Ascending aorta (tissue), 2 donors: ENCODE results near the gene PPFIA3. TPM values are rescaled to one million over a fixed set of nuclear protein-coding genes. Genes with fewer than 3 reads are reported as not detected.

Experiments
- DNase-seq, 2 donors: peaks; one replicate each; pipeline ENCODE4 v3.0.0-alpha.2; 2019; ENCODE audit warnings: low spot score in 2 of 2
- H3K27ac ChIP-seq, 2 donors: fragments of 200-600 bp; sonication (generic); one replicate each; pipeline ENCODE4 v1.5.1; 2016 to 2017; ENCODE audit warnings: mild to moderate bottlenecking in 1 of 2
- H3K27me3 ChIP-seq: fragments of 200-600 bp; sonication (generic); one replicate; pipeline ENCODE4 v1.5.1; 2017
- H3K36me3 ChIP-seq, 2 donors: fragments of 200-600 bp; sonication (generic); one replicate each; pipeline ENCODE4 v1.5.1; 2016
- H3K4me1 ChIP-seq, 2 donors: fragments of 200-600 bp; sonication (generic); one replicate each; pipeline ENCODE4 v1.5.1; 2016 to 2017; ENCODE audit warnings: mild to moderate bottlenecking in 1 of 2
- H3K4me3 ChIP-seq, 2 donors: fragments of 200-600 bp; sonication (generic); one replicate each; pipeline ENCODE4 v1.5.1; 2016 to 2017; ENCODE audit warnings: mild to moderate bottlenecking in 1 of 2
- H3K9me3 ChIP-seq, 2 donors: fragments of 200-600 bp; sonication (generic); one replicate each; pipeline ENCODE4 v1.5.1; 2016
- CTCF ChIP-seq, 3 experiments: fragments of 200-600 bp in 2 of 3; fragments of 450-650 bp in 1 of 3; sonication (generic) in 2 of 3; IDR thresholded peaks; one replicate each; pipeline ENCODE4 v1.5.1; 2016 to 2019; ENCODE audit warnings: antibody characterized with exemption in 3 of 3, mild to moderate bottlenecking in 1 of 3, moderate library complexity in 1 of 3
- intact Hi-C: fragments of 100-400 bp; cut with DNase I; formaldehyde crosslinking; loops from one replicate; pipeline ENCODE4 v1.15.1; 2023
- total RNA-seq: library from RNA; depleted of rRNA; stranded (reverse); fragments of >200 nt; gene quantifications from one replicate; pipeline ENCODE4 v1.1.0, GENCODE V29; 2016

The PPFIA3 gene
- total RNA-seq, 1 donor from 2014 or later: 33.3 TPM

- peaks cover 23 to 33% of the 10 kb centered on the region in 2 donors for H3K36me3 ChIP-seq
- peak overlapping the region in 1 of 2 donors; percentile 74 for H3K27ac ChIP-seq
- H3K9me3 ChIP-seq: no peaks in the 10 kb centered on the region
- TF ChIP-seq CTCF (IDR thresholded peaks at IDR 0.05): no peak
- DNase-seq: no peak
- peaks cover 0 to 9% of the 10 kb centered on the region in 2 donors for H3K4me1 ChIP-seq
- no peaks in the 10 kb centered on the region for H3K27me3 ChIP-seq
- no peak overlapping the region for H3K4me3 ChIP-seq
- intact Hi-C loops: no loop called here
These were observed 8.8 kb upstream of the PPFIA3 start for GRCh38 chr19:49110567-49110966.

- intact Hi-C loops: no loop called here
- DNase-seq: no peak
- Histone ChIP-seq H3K27ac (no peak overlapping the region), H3K36me3 (peaks cover 15 to 24% of the 10 kb centered on the region in 2 donors), H3K27me3 (no peaks in the 10 kb centered on the region), H3K4me1 (peaks cover 0 to 9% of the 10 kb centered on the region in 2 donors), H3K4me3 (no peak overlapping the region), H3K9me3 (no peaks in the 10 kb centered on the region)
- TF ChIP-seq CTCF (IDR thresholded peaks at IDR 0.05): no peak
These were observed 7.9 kb upstream of the PPFIA3 start for GRCh38 chr19:49111218-49111998.

- intact Hi-C loops: no loop called here
- Histone ChIP-seq H3K4me1 (peaks cover 9 to 19% of the 10 kb centered on the region in 2 donors), H3K27me3 (no peaks in the 10 kb centered on the region), H3K27ac (peak within 1 kb of the TSS; percentile 72 to 86), H3K36me3 (no peaks in the 10 kb centered on the region), H3K4me3 (peak within 1 kb of the TSS; percentile 84 to 99), H3K9me3 (no peaks in the 10 kb centered on the region)
- DNase-seq: peak in 1 of 2 donors; percentile 81
- TF ChIP-seq CTCF (IDR thresholded peaks at IDR 0.05): peak; percentile 18 to 77 (median 31)
These were observed 5.3 kb upstream of the PPFIA3 start, which contains the start of gene LIN7B for GRCh38 chr19:49113762-49114629. LIN7B (plus strand) TSS chr19:49114370; CDS start chr19:49114405, 35 bp downstream.

- Histone ChIP-seq H3K4me1 (peaks cover 14 to 24% of the 10 kb centered on the region in 2 donors), H3K27ac (peak overlapping the region; percentile 72 to 86), H3K9me3 (no peaks in the 10 kb centered on the region), H3K27me3 (no peaks in the 10 kb centered on the region), H3K4me3 (peak overlapping the region; percentile 84 to 99), H3K36me3 (no peaks in the 10 kb centered on the region)
- intact Hi-C loops: no loop called here
- DNase-seq: peak in 1 of 2 donors; percentile 84
- no peak for TF ChIP-seq CTCF (IDR thresholded peaks at IDR 0.05)
These were observed 4.5 kb upstream of the PPFIA3 start for GRCh38 chr19:49114630-49115363.

GRCh38 chr19:49116544-49116943 is 2.8 kb upstream of the PPFIA3 start:
- DNase-seq: peak in 1 of 2 donors; percentile 76
- Histone ChIP-seq H3K27me3 (no peaks in the 10 kb centered on the region), H3K4me3 (no peak overlapping the region), H3K36me3 (no peaks in the 10 kb centered on the region), H3K4me1 (peaks cover 14 to 25% of the 10 kb centered on the region in 2 donors), H3K9me3 (no peaks in the 10 kb centered on the region), H3K27ac (no peak overlapping the region)
- intact Hi-C loops: no loop called here
- TF ChIP-seq CTCF (IDR thresholded peaks at IDR 0.05): no peak
